ENCODE measurements around the gene TMEM109.

Gene TMEM109

DNA sequence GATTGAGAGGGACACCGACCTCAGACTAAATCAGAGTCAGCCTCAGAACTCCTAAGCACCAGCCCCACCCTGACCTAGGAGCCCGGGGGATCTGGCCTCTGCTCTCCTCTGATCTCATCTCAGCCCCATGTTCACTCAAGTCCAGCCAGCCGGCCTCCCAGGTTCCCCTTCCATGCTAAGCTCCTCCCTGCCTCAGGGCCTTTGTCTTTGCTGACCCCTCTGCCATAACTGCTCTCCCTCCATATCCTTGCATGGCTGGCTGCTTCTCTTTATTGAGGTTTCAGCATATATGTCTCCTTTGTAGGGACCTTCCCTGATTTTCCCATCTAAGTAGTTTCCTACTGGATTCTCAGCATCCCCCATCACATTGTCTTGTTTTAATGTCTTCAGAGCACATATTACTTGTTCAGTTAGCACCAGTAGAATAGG lies 38.8 kb downstream of the TMEM109 start:
- no peak for ATAC-seq
- TF ChIP-seq ISL1 (CRISPR knock-in tag; IDR thresholded peaks at IDR 0.05) (no peak), ZNF70 (CRISPR knock-in tag; IDR thresholded peaks at IDR 0.05) (no peak), OSR1 (CRISPR knock-in tag; IDR thresholded peaks at IDR 0.05) (no peak), BACH2 (CRISPR knock-in tag; IDR thresholded peaks at IDR 0.05; ENCODE audit: borderline replicate concordance) (no peak), CSDC2 (CRISPR knock-in tag; IDR thresholded peaks at IDR 0.05) (no peak), ZFP30 (CRISPR knock-in tag; IDR thresholded peaks at IDR 0.05) (no peak)
- TF ChIP-seq, protein P1, sequence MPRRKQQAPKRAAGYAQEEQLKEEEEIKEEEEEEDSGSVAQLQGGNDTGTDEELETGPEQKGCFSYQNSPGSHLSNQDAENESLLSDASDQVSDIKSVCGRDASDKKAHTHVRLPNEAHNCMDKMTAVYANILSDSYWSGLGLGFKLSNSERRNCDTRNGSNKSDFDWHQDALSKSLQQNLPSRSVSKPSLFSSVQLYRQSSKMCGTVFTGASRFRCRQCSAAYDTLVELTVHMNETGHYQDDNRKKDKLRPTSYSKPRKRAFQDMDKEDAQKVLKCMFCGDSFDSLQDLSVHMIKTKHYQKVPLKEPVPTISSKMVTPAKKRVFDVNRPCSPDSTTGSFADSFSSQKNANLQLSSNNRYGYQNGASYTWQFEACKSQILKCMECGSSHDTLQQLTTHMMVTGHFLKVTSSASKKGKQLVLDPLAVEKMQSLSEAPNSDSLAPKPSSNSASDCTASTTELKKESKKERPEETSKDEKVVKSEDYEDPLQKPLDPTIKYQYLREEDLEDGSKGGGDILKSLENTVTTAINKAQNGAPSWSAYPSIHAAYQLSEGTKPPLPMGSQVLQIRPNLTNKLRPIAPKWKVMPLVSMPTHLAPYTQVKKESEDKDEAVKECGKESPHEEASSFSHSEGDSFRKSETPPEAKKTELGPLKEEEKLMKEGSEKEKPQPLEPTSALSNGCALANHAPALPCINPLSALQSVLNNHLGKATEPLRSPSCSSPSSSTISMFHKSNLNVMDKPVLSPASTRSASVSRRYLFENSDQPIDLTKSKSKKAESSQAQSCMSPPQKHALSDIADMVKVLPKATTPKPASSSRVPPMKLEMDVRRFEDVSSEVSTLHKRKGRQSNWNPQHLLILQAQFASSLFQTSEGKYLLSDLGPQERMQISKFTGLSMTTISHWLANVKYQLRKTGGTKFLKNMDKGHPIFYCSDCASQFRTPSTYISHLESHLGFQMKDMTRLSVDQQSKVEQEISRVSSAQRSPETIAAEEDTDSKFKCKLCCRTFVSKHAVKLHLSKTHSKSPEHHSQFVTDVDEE (CRISPR knock-in tag; IDR thresholded peaks at IDR 0.05): no peak
- TF ChIP-seq, protein P2, sequence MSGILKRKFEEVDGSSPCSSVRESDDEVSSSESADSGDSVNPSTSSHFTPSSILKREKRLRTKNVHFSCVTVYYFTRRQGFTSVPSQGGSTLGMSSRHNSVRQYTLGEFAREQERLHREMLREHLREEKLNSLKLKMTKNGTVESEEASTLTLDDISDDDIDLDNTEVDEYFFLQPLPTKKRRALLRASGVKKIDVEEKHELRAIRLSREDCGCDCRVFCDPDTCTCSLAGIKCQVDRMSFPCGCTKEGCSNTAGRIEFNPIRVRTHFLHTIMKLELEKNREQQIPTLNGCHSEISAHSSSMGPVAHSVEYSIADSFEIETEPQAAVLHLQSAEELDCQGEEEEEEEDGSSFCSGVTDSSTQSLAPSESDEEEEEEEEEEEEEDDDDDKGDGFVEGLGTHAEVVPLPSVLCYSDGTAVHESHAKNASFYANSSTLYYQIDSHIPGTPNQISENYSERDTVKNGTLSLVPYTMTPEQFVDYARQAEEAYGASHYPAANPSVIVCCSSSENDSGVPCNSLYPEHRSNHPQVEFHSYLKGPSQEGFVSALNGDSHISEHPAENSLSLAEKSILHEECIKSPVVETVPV (CRISPR knock-in tag; IDR thresholded peaks at IDR 0.05): no peak
- TF ChIP-seq, protein P3, sequence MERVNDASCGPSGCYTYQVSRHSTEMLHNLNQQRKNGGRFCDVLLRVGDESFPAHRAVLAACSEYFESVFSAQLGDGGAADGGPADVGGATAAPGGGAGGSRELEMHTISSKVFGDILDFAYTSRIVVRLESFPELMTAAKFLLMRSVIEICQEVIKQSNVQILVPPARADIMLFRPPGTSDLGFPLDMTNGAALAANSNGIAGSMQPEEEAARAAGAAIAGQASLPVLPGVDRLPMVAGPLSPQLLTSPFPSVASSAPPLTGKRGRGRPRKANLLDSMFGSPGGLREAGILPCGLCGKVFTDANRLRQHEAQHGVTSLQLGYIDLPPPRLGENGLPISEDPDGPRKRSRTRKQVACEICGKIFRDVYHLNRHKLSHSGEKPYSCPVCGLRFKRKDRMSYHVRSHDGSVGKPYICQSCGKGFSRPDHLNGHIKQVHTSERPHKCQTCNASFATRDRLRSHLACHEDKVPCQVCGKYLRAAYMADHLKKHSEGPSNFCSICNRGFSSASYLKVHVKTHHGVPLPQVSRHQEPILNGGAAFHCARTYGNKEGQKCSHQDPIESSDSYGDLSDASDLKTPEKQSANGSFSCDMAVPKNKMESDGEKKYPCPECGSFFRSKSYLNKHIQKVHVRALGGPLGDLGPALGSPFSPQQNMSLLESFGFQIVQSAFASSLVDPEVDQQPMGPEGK (CRISPR knock-in tag; IDR thresholded peaks at IDR 0.05; ENCODE audit: borderline replicate concordance): no peak

DNA sequence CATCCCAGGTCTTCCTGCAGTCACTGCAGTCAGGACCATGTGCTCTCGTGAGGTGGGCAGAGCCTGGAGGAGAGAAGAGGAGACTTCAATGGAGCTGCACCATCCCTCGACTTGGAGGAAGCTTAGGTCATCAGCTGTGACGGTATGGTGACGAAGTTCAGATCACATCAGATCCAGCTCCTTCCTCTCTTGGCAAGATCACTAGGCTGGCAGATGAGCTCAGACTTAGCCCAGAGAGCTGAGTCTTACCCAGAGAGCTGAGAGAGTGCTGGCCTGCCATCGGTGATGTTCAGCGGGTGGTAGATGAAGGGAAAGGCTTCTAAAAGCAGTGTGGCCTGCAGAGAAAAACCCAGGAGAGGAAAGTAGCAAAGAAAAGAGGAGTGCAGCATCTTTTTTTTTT lies 39.8 kb downstream of the TMEM109 start:
- no peak for TF ChIP-seq BACH2 (CRISPR knock-in tag; IDR thresholded peaks at IDR 0.05; ENCODE audit: borderline replicate concordance)
- TF ChIP-seq GLIS3 (CRISPR knock-in tag; IDR thresholded peaks at IDR 0.05): no peak
- TF ChIP-seq, protein P3 (CRISPR knock-in tag; IDR thresholded peaks at IDR 0.05; ENCODE audit: borderline replicate concordance): no peak
- no peak for TF ChIP-seq ESRRG (CRISPR knock-in tag; IDR thresholded peaks at IDR 0.05)
- TF ChIP-seq ISL1 (CRISPR knock-in tag; IDR thresholded peaks at IDR 0.05): no peak
- no peak for TF ChIP-seq ZNF70 (CRISPR knock-in tag; IDR thresholded peaks at IDR 0.05)
- ATAC-seq: peak; percentile 53

DNA sequence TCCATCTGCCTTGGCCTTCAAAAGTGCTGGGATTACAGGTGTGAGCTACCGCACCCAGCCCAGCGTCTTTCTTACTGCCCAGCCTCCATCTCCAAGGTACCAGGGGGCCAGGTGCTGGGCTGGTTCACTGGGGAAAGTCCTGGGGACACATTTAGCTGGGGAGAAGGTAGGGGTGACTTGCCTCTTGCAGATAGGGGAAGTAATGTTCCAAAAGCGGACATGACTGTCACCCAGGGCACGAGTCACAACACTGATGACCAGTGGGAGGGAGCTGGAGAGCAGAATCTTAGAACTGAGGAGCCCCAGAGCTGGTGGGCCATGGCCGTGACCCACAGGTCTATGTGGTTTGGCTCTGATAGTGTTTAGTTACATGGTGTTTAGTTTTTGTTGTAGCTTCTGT lies 40.5 kb downstream of the TMEM109 start:
- TF ChIP-seq ZFP3 (CRISPR knock-in tag; IDR thresholded peaks at IDR 0.05) (no peak), RARB (CRISPR knock-in tag; IDR thresholded peaks at IDR 0.05) (no peak), ZNF565 (CRISPR knock-in tag; conservative IDR thresholded peaks at IDR 0.05; ENCODE audit: low read depth) (no peak), ARNTL (CRISPR knock-in tag; IDR thresholded peaks at IDR 0.05; ENCODE audit: borderline replicate concordance, low read depth) (no peak), SNAI2 (CRISPR knock-in tag; IDR thresholded peaks at IDR 0.05) (no peak), OSR1 (CRISPR knock-in tag; IDR thresholded peaks at IDR 0.05) (no peak), BACH2 (CRISPR knock-in tag; IDR thresholded peaks at IDR 0.05; ENCODE audit: borderline replicate concordance) (no peak)
- TF ChIP-seq, protein P4, sequence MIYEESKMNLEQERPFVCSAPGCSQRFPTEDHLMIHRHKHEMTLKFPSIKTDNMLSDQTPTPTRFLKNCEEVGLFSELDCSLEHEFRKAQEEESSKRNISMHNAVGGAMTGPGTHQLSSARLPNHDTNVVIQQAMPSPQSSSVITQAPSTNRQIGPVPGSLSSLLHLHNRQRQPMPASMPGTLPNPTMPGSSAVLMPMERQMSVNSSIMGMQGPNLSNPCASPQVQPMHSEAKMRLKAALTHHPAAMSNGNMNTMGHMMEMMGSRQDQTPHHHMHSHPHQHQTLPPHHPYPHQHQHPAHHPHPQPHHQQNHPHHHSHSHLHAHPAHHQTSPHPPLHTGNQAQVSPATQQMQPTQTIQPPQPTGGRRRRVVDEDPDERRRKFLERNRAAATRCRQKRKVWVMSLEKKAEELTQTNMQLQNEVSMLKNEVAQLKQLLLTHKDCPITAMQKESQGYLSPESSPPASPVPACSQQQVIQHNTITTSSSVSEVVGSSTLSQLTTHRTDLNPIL (CRISPR knock-in tag; IDR thresholded peaks at IDR 0.05; ENCODE audit: low read depth): no peak
- no peak for ATAC-seq

DNA sequence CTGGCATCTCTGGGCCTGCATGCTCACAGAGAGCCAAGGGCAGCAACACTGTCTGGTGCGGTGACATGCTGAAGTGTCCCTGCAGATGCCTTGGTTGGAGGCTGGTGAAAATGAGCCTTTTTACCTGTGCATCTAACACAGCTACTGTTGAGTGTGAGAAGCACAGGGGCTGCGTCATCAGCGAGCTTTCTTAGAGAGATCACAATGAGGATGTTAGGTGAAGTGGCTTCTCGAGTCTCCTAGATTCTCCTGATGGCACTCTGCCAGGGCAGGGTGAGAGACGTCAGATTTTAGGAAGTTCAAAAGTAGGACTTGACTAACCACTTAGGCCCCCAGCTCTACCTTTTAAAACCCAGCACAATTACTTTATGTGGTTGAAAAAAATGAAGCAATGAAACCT lies 41.6 kb downstream of the TMEM109 start:
- ATAC-seq: no peak
- TF ChIP-seq ZC3H10 (CRISPR knock-in tag; IDR thresholded peaks at IDR 0.05) (no peak), SNAI2 (CRISPR knock-in tag; IDR thresholded peaks at IDR 0.05) (no peak), RARB (CRISPR knock-in tag; IDR thresholded peaks at IDR 0.05) (no peak), ZNF565 (CRISPR knock-in tag; conservative IDR thresholded peaks at IDR 0.05; ENCODE audit: low read depth) (no peak), ESRRG (CRISPR knock-in tag; IDR thresholded peaks at IDR 0.05) (no peak), ZNF70 (CRISPR knock-in tag; IDR thresholded peaks at IDR 0.05) (no peak), OSR1 (CRISPR knock-in tag; IDR thresholded peaks at IDR 0.05) (no peak), ZFP30 (CRISPR knock-in tag; IDR thresholded peaks at IDR 0.05) (no peak), ZNF8 (CRISPR knock-in tag; IDR thresholded peaks at IDR 0.05) (no peak), BACH2 (CRISPR knock-in tag; IDR thresholded peaks at IDR 0.05; ENCODE audit: borderline replicate concordance) (no peak)
- TF ChIP-seq, protein P5, sequence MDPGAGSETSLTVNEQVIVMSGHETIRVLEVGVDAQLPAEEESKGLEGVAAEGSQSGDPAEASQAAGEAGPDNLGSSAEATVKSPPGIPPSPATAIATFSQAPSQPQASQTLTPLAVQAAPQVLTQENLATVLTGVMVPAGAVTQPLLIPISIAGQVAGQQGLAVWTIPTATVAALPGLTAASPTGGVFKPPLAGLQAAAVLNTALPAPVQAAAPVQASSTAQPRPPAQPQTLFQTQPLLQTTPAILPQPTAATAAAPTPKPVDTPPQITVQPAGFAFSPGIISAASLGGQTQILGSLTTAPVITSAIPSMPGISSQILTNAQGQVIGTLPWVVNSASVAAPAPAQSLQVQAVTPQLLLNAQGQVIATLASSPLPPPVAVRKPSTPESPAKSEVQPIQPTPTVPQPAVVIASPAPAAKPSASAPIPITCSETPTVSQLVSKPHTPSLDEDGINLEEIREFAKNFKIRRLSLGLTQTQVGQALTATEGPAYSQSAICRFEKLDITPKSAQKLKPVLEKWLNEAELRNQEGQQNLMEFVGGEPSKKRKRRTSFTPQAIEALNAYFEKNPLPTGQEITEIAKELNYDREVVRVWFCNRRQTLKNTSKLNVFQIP (CRISPR knock-in tag; IDR thresholded peaks at IDR 0.05; ENCODE audit: borderline replicate concordance, low read depth): no peak
- TF ChIP-seq, protein P3 (CRISPR knock-in tag; IDR thresholded peaks at IDR 0.05; ENCODE audit: borderline replicate concordance): no peak
- TF ChIP-seq, protein P4 (CRISPR knock-in tag; IDR thresholded peaks at IDR 0.05; ENCODE audit: low read depth): no peak

Data from SK-N-SH treated with all-trans-retinoic acid at 6 μM for 48 hours (cell line).